WTC11 (cell line): ENCODE data around the gene IMPDH1. TPM values are rescaled to one million over a fixed set of nuclear protein-coding genes. Genes with fewer than 3 reads are reported as not detected.

Experiments used
- ATAC-seq: fragments of 200-7000 bp; cut with Tn5 transposase; 2 replicates; pipeline ENCODE4 v1.10.0; 2021; ENCODE audit warnings: mild to moderate bottlenecking, moderate library complexity
- CTCF ChIA-PET: fragments of 300-600 bp; sonication (Branson Sonifier 250); formaldehyde crosslinking; loops from one replicate; lab custom pipeline; 2021; ENCODE audit warnings: antibody characterized with exemption; lab: Charles Lee
- POLR2A ChIA-PET: fragments of 350-600 bp; sonication (Branson Sonifier 250); formaldehyde crosslinking; loops from one replicate; lab custom pipeline; 2021; ENCODE audit warnings: antibody characterized with exemption; lab: Charles Lee
- DNase-seq: peaks from one replicate; pipeline ENCODE4 v3.0.0; 2021; ENCODE audit warnings: low spot score
- H3K27ac Mint-ChIP-seq: 2 replicates; pipeline ENCODE4 v1.8.0; 2021; ENCODE audit warnings: mixed read lengths
- H3K27me3 Mint-ChIP-seq: 2 replicates; pipeline ENCODE4 v1.8.0; 2021; ENCODE audit warnings: low read depth, mild to moderate bottlenecking, moderate library complexity, mixed read lengths
- H3K36me3 Mint-ChIP-seq: 2 replicates; pipeline ENCODE4 v1.8.0; 2021; ENCODE audit warnings: mixed read lengths
- H3K4me1 Mint-ChIP-seq: 2 replicates; pipeline ENCODE4 v1.8.0; 2022; ENCODE audit warnings: mixed read lengths
- H3K4me3 Mint-ChIP-seq: 2 replicates; pipeline ENCODE4 v1.8.0; 2021; ENCODE audit warnings: mild to moderate bottlenecking, moderate library complexity, mixed read lengths
- H3K9me3 Mint-ChIP-seq: 2 replicates; pipeline ENCODE4 v1.8.0; 2021; ENCODE audit warnings: mixed read lengths
- AFF4 ChIP-seq: sonication (generic); formaldehyde crosslinking; IDR thresholded peaks from 2 replicates; pipeline ENCODE4 v1.8.1; 2023; ENCODE audit warnings: mild to moderate bottlenecking, missing genetic modification reagents, borderline replicate concordance
- AR ChIP-seq: fragments of 250-450 bp; sonication (Bioruptor Pico); IDR thresholded peaks from 2 replicates; pipeline ENCODE4 v1.9.0; 2021; ENCODE audit warnings: mild to moderate bottlenecking
- ARID4B ChIP-seq: sonication (generic); formaldehyde crosslinking; IDR thresholded peaks from 2 replicates; pipeline ENCODE4 v1.8.0; 2023; ENCODE audit warnings: missing genetic modification reagents, mild to moderate bottlenecking, borderline replicate concordance
- CTCF ChIP-seq: fragments of 200-600 bp; IDR thresholded peaks from 2 replicates; pipeline ENCODE4 v1.8.0; 2022; ENCODE audit warnings: antibody characterized with exemption
- ERG ChIP-seq: fragments of 250-450 bp; sonication (Bioruptor Pico); IDR thresholded peaks from 2 replicates; pipeline ENCODE4 v1.8.0; 2021; ENCODE audit warnings: mild to moderate bottlenecking
- FOXK1 ChIP-seq: sonication (generic); formaldehyde crosslinking; IDR thresholded peaks from 2 replicates; pipeline ENCODE4 v1.8.0; 2022; ENCODE audit warnings: mild to moderate bottlenecking, moderate library complexity, missing genetic modification reagents
- GRHL2 ChIP-seq: fragments of 250-450 bp; sonication (Bioruptor Pico); IDR thresholded peaks from 2 replicates; pipeline ENCODE4 v1.8.0; 2022; ENCODE audit warnings: mild to moderate bottlenecking, moderate library complexity; ENCODE audit not compliant: insufficient replicate concordance, severe bottlenecking
- JUN ChIP-seq: sonication (generic); formaldehyde crosslinking; IDR thresholded peaks from 2 replicates; pipeline ENCODE4 v1.8.0; 2023; ENCODE audit warnings: mild to moderate bottlenecking, missing genetic modification reagents
- MLX ChIP-seq: sonication (generic); formaldehyde crosslinking; IDR thresholded peaks from 2 replicates; pipeline ENCODE4 v1.8.1; 2023; ENCODE audit warnings: mild to moderate bottlenecking, missing genetic modification reagents, moderate library complexity
- NFE2L1 ChIP-seq: sonication (generic); formaldehyde crosslinking; IDR thresholded peaks from 2 replicates; pipeline ENCODE4 v1.8.1; 2023; ENCODE audit warnings: missing genetic modification reagents
- PRDM15 ChIP-seq: sonication (generic); formaldehyde crosslinking; IDR thresholded peaks from 2 replicates; pipeline ENCODE4 v1.8.0; 2022; ENCODE audit warnings: missing genetic modification reagents
- PRRX2 ChIP-seq: fragments of 250-450 bp; sonication (Bioruptor Pico); IDR thresholded peaks from 2 replicates; pipeline ENCODE4 v1.8.0; 2021; ENCODE audit warnings: mild to moderate bottlenecking
- RELA ChIP-seq: sonication (generic); formaldehyde crosslinking; IDR thresholded peaks from 2 replicates; pipeline ENCODE4 v1.8.1; 2022; ENCODE audit warnings: missing genetic modification reagents, mild to moderate bottlenecking, borderline replicate concordance
- TP53 ChIP-seq: sonication (generic); formaldehyde crosslinking; IDR thresholded peaks from 2 replicates; pipeline ENCODE4 v1.8.1; 2023; ENCODE audit warnings: mild to moderate bottlenecking, missing genetic modification reagents
- total RNA-seq: library from RNA; stranded (reverse); gene quantifications from 3 replicates; pipeline ENCODE4 v1.2.3, GENCODE V29; 2021

The IMPDH1 gene
- total RNA-seq, 1 experiment from 2014 or later, result 54.2 TPM

- H3K4me1 Mint-ChIP-seq, result peaks cover 2% of the 10 kb centered on the region
- CTCF ChIA-PET, result interaction anchor here (2.0 to 5.9 kb wide), 5 partner anchors 10 to 45 kb away, joined by 6 to 34 read pairs (median 13); no protein-coding TSS in a partner anchor
- H3K36me3 Mint-ChIP-seq, result no peaks in the 10 kb centered on the region
- DNase-seq, result no peak
- no peak overlapping the region for H3K27ac Mint-ChIP-seq
- POLR2A ChIA-PET, result no interaction called here
- ATAC-seq, result no peak
- H3K9me3 Mint-ChIP-seq, result peaks cover 8% of the 10 kb centered on the region
- peaks cover 50% of the 10 kb centered on the region for H3K27me3 Mint-ChIP-seq
- no peak overlapping the region for H3K4me3 Mint-ChIP-seq
- TF ChIP-seq JUN (CRISPR knock-in tag), result no peak
- TF ChIP-seq FOXK1, result no peak
- TF ChIP-seq AR, result no peak
- TF ChIP-seq MLX (CRISPR knock-in tag), result no peak
- TF ChIP-seq ARID4B (CRISPR knock-in tag), result no peak
- no peak for TF ChIP-seq RELA
- no peak for TF ChIP-seq TP53 (CRISPR knock-in tag)
- no peak for TF ChIP-seq PRRX2 (CRISPR knock-in tag)
- TF ChIP-seq CTCF, result no peak
- no peak for TF ChIP-seq ERG (CRISPR knock-in tag)
- no peak for TF ChIP-seq PRDM15
- TF ChIP-seq AFF4 (CRISPR knock-in tag), result no peak
- TF ChIP-seq NFE2L1 (CRISPR knock-in tag), result no peak
- TF ChIP-seq GRHL2 (CRISPR knock-in tag), result no peak
Observed at GRCh38 chr7:128415217-128415785, 5.5 kb upstream of the IMPDH1 start.
